ENCODE measurements around the gene SINHCAF. TPM values are rescaled to one million over a fixed set of nuclear protein-coding genes. Genes with fewer than 3 reads are reported as not detected.

The SINHCAF gene
- total RNA-seq, 3 donors from 2014 or later: 46.8 to 79.2 (median 71.9) TPM

GRCh38 chr12:31326736-31327659 lies 1.0 kb upstream of the SINHCAF start:
- Histone ChIP-seq H3K36me3 (ENCODE audit: low read depth) (no peaks in the 10 kb centered on the region), H3K4me3 (no peak overlapping the region), H3K4me1 (ENCODE audit: low read depth) (peaks cover 5% of the 10 kb centered on the region), H3K9me3 (no peaks in the 10 kb centered on the region)
- ATAC-seq (no peak), DNase-seq (peak in 1 of 3 donors; percentile 19)
- TF ChIP-seq CTCF (IDR thresholded peaks at IDR 0.05): no peak
- intact Hi-C loops (cut with DNase I, micrococcal nuclease): no loop called here

DNA sequence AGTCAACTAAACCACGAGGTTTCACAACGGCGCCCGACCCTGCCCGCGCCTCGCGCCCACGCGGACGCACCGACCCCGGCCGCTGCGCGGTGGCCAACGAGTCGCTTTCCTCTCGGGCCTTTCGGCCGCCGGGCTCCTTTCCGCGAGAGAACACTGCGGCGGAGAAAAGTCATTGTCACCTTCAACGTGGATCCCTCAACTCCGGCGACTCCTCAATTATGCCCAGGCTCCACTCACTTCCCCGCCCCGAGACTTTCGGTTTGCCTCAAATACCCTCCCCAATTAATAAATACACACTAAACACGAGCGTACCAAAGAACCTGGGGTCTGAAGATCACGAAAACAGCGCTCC lies 450 bp downstream of the SINHCAF start:
- Histone ChIP-seq H3K9me3 (no peaks in the 10 kb centered on the region), H3K36me3 (ENCODE audit: low read depth) (no peaks in the 10 kb centered on the region), H3K4me3 (peak overlapping the region; percentile 62), H3K4me1 (ENCODE audit: low read depth) (peaks cover 5% of the 10 kb centered on the region)
- DNase-seq (peak in 2 of 3 donors; percentile 66), ATAC-seq (peak; percentile 2)
- intact Hi-C loops (cut with DNase I, micrococcal nuclease): no loop called here
- no peak for TF ChIP-seq CTCF (IDR thresholded peaks at IDR 0.05)

- DNase-seq (peak; percentile 65 to 78 (median 77)), ATAC-seq (peak; percentile 36)
- Histone ChIP-seq H3K4me3 (peak overlapping the region; percentile 62), H3K4me1 (ENCODE audit: low read depth) (peaks cover 5% of the 10 kb centered on the region), H3K36me3 (ENCODE audit: low read depth) (no peaks in the 10 kb centered on the region), H3K9me3 (no peaks in the 10 kb centered on the region)
- intact Hi-C loops (cut with DNase I, micrococcal nuclease): no loop called here
- no peak for TF ChIP-seq CTCF (IDR thresholded peaks at IDR 0.05)
Measured at GRCh38 chr12:31324845-31325523, 966 bp downstream of the SINHCAF start.

GRCh38 chr12:31324116-31324844 lies 1.7 kb downstream of the SINHCAF start:
- intact Hi-C loops (cut with DNase I, micrococcal nuclease): no loop called here

More at GRCh38 chr12:31324116-31324844, 1.7 kb downstream of the SINHCAF start:
- ATAC-seq (peak; percentile 75), DNase-seq (peak; percentile 78 to 86 (median 85))
- H3K4me3 ChIP-seq: peak overlapping the region; percentile 62
- H3K36me3 ChIP-seq (ENCODE audit: low read depth): no peaks in the 10 kb centered on the region
- peaks cover 5% of the 10 kb centered on the region for H3K4me1 ChIP-seq (ENCODE audit: low read depth)
- no peaks in the 10 kb centered on the region for H3K9me3 ChIP-seq
- TF ChIP-seq CTCF (IDR thresholded peaks at IDR 0.05): no peak
